Vagina (tissue), 2 donors: ENCODE measurements around the gene SH3RF1. TPM values are rescaled to one million over a fixed set of nuclear protein-coding genes. Genes with fewer than 3 reads are reported as not detected.

ENCODE experiments used
- DNase-seq, 2 donors: peaks; one replicate each; pipeline ENCODE4 v3.0.0-alpha.2; 2017; ENCODE audit errors: extremely low spot score in 2 of 2
- H3K27ac ChIP-seq: fragments of 200-600 bp; sonication (generic); one replicate; pipeline ENCODE4 v1.5.1; 2019
- H3K27me3 ChIP-seq: fragments of 200-600 bp; sonication (generic); one replicate; pipeline ENCODE4 v1.5.1; 2019
- H3K36me3 ChIP-seq, 2 donors: fragments of 200-600 bp; sonication (generic); one replicate each; pipeline ENCODE4 v1.5.1; 2017 to 2019
- H3K4me1 ChIP-seq: fragments of 200-600 bp; sonication (generic); one replicate; pipeline ENCODE4 v1.5.1; 2019
- H3K4me3 ChIP-seq, 2 donors: fragments of 200-600 bp; sonication (generic); 1 replicate in 1 of 2; 2 replicates in 1 of 2; pipeline ENCODE4 v1.5.1; 2016 to 2019
- H3K9me3 ChIP-seq: fragments of 200-600 bp; sonication (generic); one replicate; pipeline ENCODE4 v1.5.1; 2019
- CTCF ChIP-seq, 3 experiments: fragments of 450-650 bp in 2 of 3; fragments of 200-600 bp in 1 of 3; sonication (generic) in 1 of 3; IDR thresholded peaks; one replicate each; pipeline ENCODE4 v1.5.1; 2017 to 2019; ENCODE audit warnings: antibody characterized with exemption in 3 of 3, mild to moderate bottlenecking in 2 of 3, moderate library complexity in 2 of 3
- POLR2A ChIP-seq, 2 donors: fragments of 450-650 bp; IDR thresholded peaks; one replicate each; pipeline ENCODE4 v1.6.1; 2017; ENCODE audit warnings: antibody characterized with exemption in 2 of 2, mild to moderate bottlenecking in 2 of 2, moderate library complexity in 2 of 2
- POLR2AphosphoS5 ChIP-seq, 2 donors: sonication (generic); formaldehyde crosslinking; IDR thresholded peaks; one replicate each; pipeline ENCODE4 v1.9.0; 2017; ENCODE audit warnings: antibody characterized with exemption in 2 of 2, mild to moderate bottlenecking in 2 of 2, low read depth in 1 of 2; ENCODE audit not compliant: insufficient read depth in 1 of 2
- intact Hi-C: fragments of 100-400 bp; cut with DNase I; formaldehyde crosslinking; loops from one replicate; pipeline ENCODE4 v1.15.1; 2023
- total RNA-seq: library from RNA; depleted of rRNA; stranded (reverse); fragments of >200 nt; gene quantifications from one replicate; pipeline ENCODE4 v1.2.3, GENCODE V29; 2016

Gene SH3RF1
- total RNA-seq, 1 donor from 2014 or later = 16.0 TPM

GRCh38 chr4:169062897-169063244, 207.9 kb downstream of the SH3RF1 start:
- intact Hi-C loops = no loop called here
- Histone ChIP-seq H3K36me3 (no peaks in the 10 kb centered on the region), H3K4me1 (peaks cover 49% of the 10 kb centered on the region), H3K27me3 (no peaks in the 10 kb centered on the region), H3K27ac (peak overlapping the region; percentile 76), H3K9me3 (no peaks in the 10 kb centered on the region), H3K4me3 (no peak overlapping the region)
- DNase-seq = no peak
- TF ChIP-seq CTCF (IDR thresholded peaks at IDR 0.05) (no peak), POLR2AphosphoS5 (IDR thresholded peaks at IDR 0.05; ENCODE audit: insufficient read depth in 1 of 2, low read depth in 1 of 2) (no peak), POLR2A (IDR thresholded peaks at IDR 0.05) (no peak)

GRCh38 chr4:169061386-169061785, 209.4 kb downstream of the SH3RF1 start:
- no peaks in the 10 kb centered on the region for H3K9me3 ChIP-seq
- H3K27ac ChIP-seq = peak overlapping the region; percentile 76
- DNase-seq = no peak
- TF ChIP-seq CTCF (IDR thresholded peaks at IDR 0.05) = no peak
- TF ChIP-seq POLR2A (IDR thresholded peaks at IDR 0.05) = no peak
- TF ChIP-seq POLR2AphosphoS5 (IDR thresholded peaks at IDR 0.05; ENCODE audit: insufficient read depth in 1 of 2, low read depth in 1 of 2) = no peak
- H3K27me3 ChIP-seq = no peaks in the 10 kb centered on the region
- H3K36me3 ChIP-seq = no peaks in the 10 kb centered on the region
- peaks cover 49% of the 10 kb centered on the region for H3K4me1 ChIP-seq
- H3K4me3 ChIP-seq = no peak overlapping the region
- intact Hi-C loops = no loop called here

GRCh38 chr4:169060391-169061091, 210.2 kb downstream of the SH3RF1 start:
- TF ChIP-seq POLR2AphosphoS5 (IDR thresholded peaks at IDR 0.05; ENCODE audit: insufficient read depth in 1 of 2, low read depth in 1 of 2) = no peak
- no peak for TF ChIP-seq CTCF (IDR thresholded peaks at IDR 0.05)
- no peak for TF ChIP-seq POLR2A (IDR thresholded peaks at IDR 0.05)
- intact Hi-C loops = no loop called here
- Histone ChIP-seq H3K36me3 (no peaks in the 10 kb centered on the region), H3K27ac (peak overlapping the region; percentile 76), H3K9me3 (no peaks in the 10 kb centered on the region), H3K4me1 (peaks cover 49% of the 10 kb centered on the region), H3K27me3 (no peaks in the 10 kb centered on the region), H3K4me3 (no peak overlapping the region)
- no peak for DNase-seq

DNA sequence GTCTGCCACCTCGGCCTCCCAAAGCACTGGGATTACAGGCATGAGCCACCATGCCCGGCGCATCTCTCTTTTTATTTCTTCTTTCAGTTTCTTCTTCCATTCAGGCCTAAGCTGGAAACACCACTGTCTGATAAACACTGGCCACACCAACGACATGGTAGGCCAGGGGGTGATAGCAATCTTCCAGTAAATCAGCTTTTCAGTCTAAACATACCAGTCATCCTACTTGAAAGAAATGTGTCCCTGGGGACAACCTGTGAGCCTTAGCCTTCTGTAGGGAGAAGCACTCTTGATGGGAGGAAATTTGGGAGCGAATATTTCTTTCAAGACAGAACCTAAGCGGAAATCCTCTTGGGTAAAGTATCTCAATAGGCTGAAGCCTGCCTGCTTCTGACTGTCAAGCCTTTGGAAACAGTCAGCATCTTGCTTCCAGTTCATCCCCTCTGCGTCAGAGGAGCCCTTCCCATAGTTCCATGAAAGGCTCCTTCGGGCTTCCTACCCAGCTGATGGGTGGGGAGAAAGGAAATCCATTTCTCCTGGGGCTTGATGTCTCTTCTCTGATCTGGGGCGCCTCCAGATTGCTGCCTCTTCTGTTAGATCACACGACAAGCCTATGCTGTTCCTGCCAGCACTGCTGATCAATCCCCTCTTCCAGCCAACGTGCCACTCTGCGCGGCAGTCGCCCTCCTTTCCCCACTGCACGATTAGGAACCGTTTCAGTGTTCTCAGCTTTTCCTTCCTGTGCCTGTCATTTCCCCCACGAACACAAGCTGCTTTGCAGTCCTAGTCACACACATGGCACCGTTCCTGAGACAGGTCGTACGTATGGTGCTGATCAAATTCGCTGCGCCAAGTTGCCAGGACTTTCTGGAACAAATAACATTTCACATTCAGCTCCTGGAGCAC, 211.2 kb downstream of the SH3RF1 start:
- DNase-seq = no peak
- H3K4me3 ChIP-seq = peak overlapping the region; percentile 3 to 27
- peak overlapping the region; percentile 76 for H3K27ac ChIP-seq
- peaks cover 49% of the 10 kb centered on the region for H3K4me1 ChIP-seq
- H3K36me3 ChIP-seq = no peaks in the 10 kb centered on the region
- TF ChIP-seq POLR2A (IDR thresholded peaks at IDR 0.05) (no peak), CTCF (IDR thresholded peaks at IDR 0.05) (no peak), POLR2AphosphoS5 (IDR thresholded peaks at IDR 0.05; ENCODE audit: insufficient read depth in 1 of 2, low read depth in 1 of 2) (peak; percentile 39 to 41)
- H3K27me3 ChIP-seq = no peaks in the 10 kb centered on the region
- no peaks in the 10 kb centered on the region for H3K9me3 ChIP-seq
- intact Hi-C loops = no loop called here
